Central memory CD4-positive, alpha-beta T cell (primary cell): ENCODE measurements around the gene SPACDR.

ENCODE experiments used
- DNase-seq: peaks from one replicate; pipeline ENCODE4 v3.0.0; 2022

SPACDR gene

GRCh38 chr7:100407285-100408180, 56.5 kb downstream of the SPACDR start:
- peak; percentile 49 for DNase-seq

GRCh38 chr7:100406767-100407166, 57.3 kb downstream of the SPACDR start:
- no peak for DNase-seq
